ENCODE results near the gene CUL2.

- TF ChIP-seq YY1 (IDR thresholded peaks at IDR 0.05; ENCODE audit: insufficient read depth, insufficient read length) (no peak), SUZ12 (IDR thresholded peaks at IDR 0.05; ENCODE audit: extremely low read depth, insufficient read depth, insufficient read length) (no peak)
Observed at GRCh38 chr10:35027567-35027966, 62.6 kb downstream of the CUL2 start.
